ENCODE data around the gene CNTN1. TPM values are rescaled to one million over a fixed set of nuclear protein-coding genes. Genes with fewer than 3 reads are reported as not detected.

Gene CNTN1
- total and polyA plus RNA-seq, 10 of the 15 experiments (the other 5 are each of a cell fraction or from before 2014, with no cell fraction given): 0.06 to 0.14 TPM; not detected in 8

GRCh38 chr12:40689576-40689975 is 2.7 kb upstream of the CNTN1 start:
- 43% methylated on average over 2 of the region's 2 CpGs for WGBS (ENCODE audit: insufficient coverage, insufficient replicate concordance, low lambda C conversion rate, missing lambda C conversion rate)
- Histone ChIP-seq H3K27ac (ENCODE audit: control insufficient read depth, insufficient read depth) (no peak overlapping the region), H3K9me3 (replicated peaks; ENCODE audit: control insufficient read depth, insufficient read depth, low read length) (no peaks in the 10 kb centered on the region), H4K20me1 (ENCODE audit: control insufficient read depth, insufficient read depth) (no peaks in the 10 kb centered on the region), H3K79me2 (ENCODE audit: control insufficient read depth, insufficient read depth, low read length) (no peaks in the 10 kb centered on the region), H3K9ac (ENCODE audit: control insufficient read depth, insufficient read depth, low read length) (no peak overlapping the region), H3K36me3 (ENCODE audit: control insufficient read depth in 2 of 2, insufficient read depth in 2 of 2, low read length in 1 of 2) (no peaks in the 10 kb centered on the region), H2AFZ (ENCODE audit: control insufficient read depth, low read depth, low read length) (no peak overlapping the region), H3K4me3 (no peak overlapping the region), H3K4me1 (ENCODE audit: control insufficient read depth, insufficient read depth, low read length) (no peaks in the 10 kb centered on the region), H3K27me3 (replicated peaks in 1 of 2; ENCODE audit: control insufficient read depth in 2 of 2, insufficient read depth in 2 of 2, low read length in 1 of 2) (peaks cover 4 to 5% of the 10 kb centered on the region in 2 experiments), H3K4me2 (ENCODE audit: control insufficient read depth, insufficient read depth) (no peak overlapping the region)
- in situ Hi-C loops (cut with MboI): no loop called here
- ChIA-PET RAD21 (ENCODE audit: unreplicated experiment) (no interaction called here), CTCF (no interaction called here), POLR2A (no interaction called here), SMC1A (ENCODE audit: uncharacterized antibody, unreplicated experiment) (interaction anchor here (1.3 kb wide), 1 partner anchor 21 kb away, joined by 5 read pairs; no protein-coding TSS in a partner anchor)
- DNase-seq (ENCODE audit: low read depth, low spot score) (no peak), ATAC-seq (no peak), FAIRE-seq (no peak)
- no TSS peak for BruUV-seq (replicated peaks)
- intact Hi-C loops (cut with micrococcal nuclease; ENCODE audit: unreplicated experiment): no loop called here
- no peak for TF ChIP-seq CREM (IDR thresholded peaks at IDR 0.05; ENCODE audit: low read depth)
- no peak for TF ChIP-seq ZNF24 (IDR thresholded peaks at IDR 0.05)
- TF ChIP-seq FOXM1 (IDR thresholded peaks at IDR 0.05; ENCODE audit: low read depth, low read length): no peak
- no peak for TF ChIP-seq IRF4 (IDR thresholded peaks at IDR 0.05; ENCODE audit: low read depth, low read length)
- no peak for TF ChIP-seq SMAD5 (IDR thresholded peaks at IDR 0.05; ENCODE audit: low read depth)
- TF ChIP-seq SIN3A (IDR thresholded peaks at IDR 0.05; ENCODE audit: low read depth, low read length): no peak
- TF ChIP-seq CEBPZ (IDR thresholded peaks at IDR 0.05; ENCODE audit: low read depth, low read length): no peak
- no peak for TF ChIP-seq SMAD1 (IDR thresholded peaks at IDR 0.05; ENCODE audit: low read depth, partially characterized antibody)
- no peak for TF ChIP-seq ZBTB4 (CRISPR knock-in tag; IDR thresholded peaks at IDR 0.05)
- TF ChIP-seq BMI1 (IDR thresholded peaks at IDR 0.05; ENCODE audit: borderline replicate concordance): no peak
- TF ChIP-seq MYC (IDR thresholded peaks at IDR 0.05; ENCODE audit: insufficient read depth, insufficient read length, insufficient replicate concordance, low read length, severe bottlenecking): no peak
- TF ChIP-seq POU2F2 (IDR thresholded peaks at IDR 0.05; ENCODE audit: borderline replicate concordance, low read depth, low read length): no peak
- no peak for TF ChIP-seq ZNF274 (IDR thresholded peaks at IDR 0.05; ENCODE audit: insufficient read depth, insufficient read length)
- no peak for TF ChIP-seq E2F4 (IDR thresholded peaks at IDR 0.05; ENCODE audit: low read depth, low read length)
